ENCODE measurements around the gene C1QTNF12. TPM values are rescaled to one million over a fixed set of nuclear protein-coding genes. Genes with fewer than 3 reads are reported as not detected.

Gene C1QTNF12
- total RNA-seq, 4 donors from 2014 or later = 0.79 to 3.0 (median 1.7) TPM; not detected in 1

DNA sequence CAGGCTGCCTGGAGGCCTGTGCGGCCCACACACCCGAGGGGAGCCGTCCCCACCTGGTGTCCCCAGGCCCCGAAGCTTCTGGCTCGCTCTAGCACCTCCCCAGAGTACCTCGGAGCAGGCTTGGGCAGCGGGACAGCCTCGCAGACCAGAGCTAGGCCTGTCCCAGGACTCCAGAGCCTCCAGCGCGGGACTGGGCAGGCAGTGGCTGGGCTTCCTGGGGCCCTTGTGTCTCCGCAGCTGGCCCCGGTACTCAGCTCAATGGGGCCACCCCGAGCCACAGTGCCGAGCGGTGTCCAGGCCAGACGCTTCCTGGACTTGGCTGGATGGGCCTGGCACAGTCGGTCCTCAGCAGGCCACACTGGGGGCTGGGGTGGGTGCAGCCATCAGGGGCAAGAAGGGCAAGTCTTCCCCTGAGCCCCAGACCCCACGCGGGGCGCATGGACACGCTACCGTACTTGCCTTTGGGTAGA, 38.6 kb upstream of the C1QTNF12 start:
- Histone ChIP-seq H3K9me3 (no peaks in the 10 kb centered on the region), H3K27ac (no peak overlapping the region), H3K36me3 (no peaks in the 10 kb centered on the region), H3K27me3 (peaks cover 0 to 41% (median 0%) of the 10 kb centered on the region in 4 donors), H3K4me3 (no peak overlapping the region), H3K4me1 (peaks cover 9 to 34% (median 10%) of the 10 kb centered on the region in 3 donors)
- WGBS, 2 donors = 86% methylated on average over 12 of the region's 22 CpGs; no CpG with 5 or more reads in 1 of the 2 donors
- no peak for DNase-seq
- intact Hi-C loops (cut with DNase I) = no loop called here
- TF ChIP-seq POLR2A (IDR thresholded peaks at IDR 0.05) = no peak
- TF ChIP-seq, protein P1, sequence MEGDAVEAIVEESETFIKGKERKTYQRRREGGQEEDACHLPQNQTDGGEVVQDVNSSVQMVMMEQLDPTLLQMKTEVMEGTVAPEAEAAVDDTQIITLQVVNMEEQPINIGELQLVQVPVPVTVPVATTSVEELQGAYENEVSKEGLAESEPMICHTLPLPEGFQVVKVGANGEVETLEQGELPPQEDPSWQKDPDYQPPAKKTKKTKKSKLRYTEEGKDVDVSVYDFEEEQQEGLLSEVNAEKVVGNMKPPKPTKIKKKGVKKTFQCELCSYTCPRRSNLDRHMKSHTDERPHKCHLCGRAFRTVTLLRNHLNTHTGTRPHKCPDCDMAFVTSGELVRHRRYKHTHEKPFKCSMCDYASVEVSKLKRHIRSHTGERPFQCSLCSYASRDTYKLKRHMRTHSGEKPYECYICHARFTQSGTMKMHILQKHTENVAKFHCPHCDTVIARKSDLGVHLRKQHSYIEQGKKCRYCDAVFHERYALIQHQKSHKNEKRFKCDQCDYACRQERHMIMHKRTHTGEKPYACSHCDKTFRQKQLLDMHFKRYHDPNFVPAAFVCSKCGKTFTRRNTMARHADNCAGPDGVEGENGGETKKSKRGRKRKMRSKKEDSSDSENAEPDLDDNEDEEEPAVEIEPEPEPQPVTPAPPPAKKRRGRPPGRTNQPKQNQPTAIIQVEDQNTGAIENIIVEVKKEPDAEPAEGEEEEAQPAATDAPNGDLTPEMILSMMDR (IDR thresholded peaks at IDR 0.05) = no peak

DNA sequence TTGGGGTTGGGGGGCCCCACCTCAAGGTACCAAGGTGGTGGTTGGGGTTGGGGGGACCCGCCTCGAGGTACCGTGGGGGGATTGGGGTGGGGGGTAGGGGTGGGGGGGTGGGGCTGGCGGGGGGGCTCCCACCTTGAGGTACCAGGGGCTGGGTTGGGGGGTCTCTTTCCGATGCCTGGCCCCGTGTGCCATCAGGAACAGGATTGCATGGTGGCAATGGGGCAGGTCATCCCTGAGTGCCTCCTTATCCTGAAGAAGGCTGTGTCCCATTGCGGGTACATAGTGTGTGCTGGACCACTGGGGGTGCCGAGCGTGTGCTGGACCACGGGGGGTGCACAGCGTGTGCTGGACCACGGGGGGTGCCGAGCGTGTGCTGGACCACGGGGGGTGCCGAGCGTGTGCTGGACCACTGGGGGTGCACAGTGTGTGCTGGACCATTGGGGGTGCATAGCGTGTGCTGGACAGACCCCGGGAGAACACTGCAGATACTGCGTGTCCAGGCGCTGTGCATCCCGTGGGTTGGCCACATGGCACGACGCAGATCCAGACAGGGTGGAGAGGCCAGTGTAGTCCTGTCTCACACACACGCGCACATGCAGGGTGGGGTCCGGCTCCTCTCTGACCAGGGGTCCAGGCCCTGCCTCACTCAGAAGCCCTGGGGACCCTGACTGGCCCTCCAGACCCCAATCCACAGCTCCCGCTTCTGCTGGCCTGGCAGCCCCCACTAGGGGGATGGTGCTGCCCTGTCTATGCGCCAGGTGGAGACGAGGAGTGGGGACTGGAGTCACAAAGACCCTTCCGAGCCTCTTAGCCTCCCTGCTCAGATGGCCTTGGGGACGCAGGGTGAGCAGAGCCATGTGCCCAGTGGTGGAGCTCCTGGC, 37.9 kb upstream of the C1QTNF12 start:
- no peaks in the 10 kb centered on the region for H3K36me3 ChIP-seq
- H3K27ac ChIP-seq = no peak overlapping the region
- H3K4me3 ChIP-seq = no peak overlapping the region
- H3K4me1 ChIP-seq = peaks cover 9 to 34% (median 10%) of the 10 kb centered on the region in 3 donors
- WGBS, 2 donors = 70% methylated on average over 5 of the region's 32 CpGs; no CpG with 5 or more reads in 1 of the 2 donors
- TF ChIP-seq, protein P1 (IDR thresholded peaks at IDR 0.05) = no peak
- peaks cover 0 to 39% (median 0%) of the 10 kb centered on the region in 4 donors for H3K27me3 ChIP-seq
- intact Hi-C loops (cut with DNase I) = no loop called here
- DNase-seq = no peak
- no peaks in the 10 kb centered on the region for H3K9me3 ChIP-seq

DNA sequence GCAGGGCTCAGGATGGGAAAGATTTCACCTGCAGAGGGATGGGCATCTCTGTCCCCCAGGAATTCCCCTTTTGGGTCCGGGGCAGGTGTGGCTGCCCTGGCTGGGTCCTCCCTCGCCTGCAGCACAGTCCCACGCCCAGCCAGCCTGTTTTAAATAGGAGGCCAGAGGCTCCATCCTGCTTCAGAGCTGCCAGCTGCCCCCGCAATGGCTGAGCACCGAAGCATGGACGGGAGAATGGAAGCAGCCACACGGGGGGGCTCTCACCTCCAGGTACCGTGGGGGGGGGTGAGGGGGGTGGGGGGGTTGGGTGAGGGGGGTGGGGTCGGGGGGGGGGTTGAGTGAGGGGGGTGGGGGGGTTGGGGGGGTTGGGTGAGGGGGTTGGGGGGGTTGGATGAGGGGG, 37.3 kb upstream of the C1QTNF12 start:
- intact Hi-C loops (cut with DNase I) = no loop called here
- WGBS, 2 donors = 17% methylated on average over 1 of the region's 9 CpGs; no CpG with 5 or more reads in 1 of the 2 donors

DNA sequence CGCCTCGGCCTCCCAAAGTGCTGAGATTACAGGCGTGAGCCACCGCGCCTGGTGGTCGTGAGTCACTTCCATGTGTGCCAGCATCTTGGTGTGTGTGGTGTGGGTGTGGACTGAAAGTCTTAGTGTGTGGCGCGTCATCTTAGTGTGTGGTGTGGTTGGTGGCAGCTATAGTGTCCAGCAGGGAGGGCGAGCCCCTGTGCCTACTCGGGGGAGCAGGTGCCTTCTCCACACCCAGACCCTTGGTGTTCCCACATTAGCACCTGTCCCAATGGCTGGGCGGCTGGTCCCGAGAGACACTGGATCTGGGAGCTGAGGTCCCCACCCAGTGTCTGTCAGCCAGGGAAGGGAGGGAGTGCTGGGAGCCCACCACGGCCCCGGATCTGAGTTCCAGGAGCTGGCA, 36.5 kb upstream of the C1QTNF12 start:
- Histone ChIP-seq H3K27me3 (peaks cover 0 to 38% (median 0%) of the 10 kb centered on the region in 4 donors), H3K9me3 (no peaks in the 10 kb centered on the region), H3K4me1 (peaks cover 9 to 34% (median 10%) of the 10 kb centered on the region in 3 donors), H3K27ac (no peak overlapping the region), H3K36me3 (no peaks in the 10 kb centered on the region), H3K4me3 (no peak overlapping the region)
- DNase-seq = no peak
- intact Hi-C loops (cut with DNase I) = no loop called here
- TF ChIP-seq POLR2A (IDR thresholded peaks at IDR 0.05) = no peak
- TF ChIP-seq, protein P1 (IDR thresholded peaks at IDR 0.05) = no peak
- WGBS, 2 donors = 42 to 66% methylated on average over 6 to 7 of the region's 14 CpGs

More for the DNA sequence above, 37.3 kb upstream of the C1QTNF12 start:
- peaks cover 9 to 34% (median 10%) of the 10 kb centered on the region in 3 donors for H3K4me1 ChIP-seq
- H3K27me3 ChIP-seq = peaks cover 0 to 39% (median 0%) of the 10 kb centered on the region in 4 donors
- no peak overlapping the region for H3K4me3 ChIP-seq
- H3K27ac ChIP-seq = no peak overlapping the region
- no peaks in the 10 kb centered on the region for H3K9me3 ChIP-seq
- no peak for TF ChIP-seq POLR2A (IDR thresholded peaks at IDR 0.05)
- TF ChIP-seq, protein P1 (IDR thresholded peaks at IDR 0.05) = no peak
- DNase-seq = no peak
- H3K36me3 ChIP-seq = no peaks in the 10 kb centered on the region

Measured in esophagus squamous epithelium (tissue), 5 donors.